GM13976 (cell line): ENCODE data around the gene COPB2.

Experiments used
- DNase-seq: peaks from one replicate; pipeline ENCODE4 v3.0.0; 2012; ENCODE audit warnings: low spot score
- CTCF ChIP-seq: IDR thresholded peaks from 2 replicates; pipeline ENCODE4 v1.5.1; 2012; ENCODE audit warnings: borderline replicate concordance, mild to moderate bottlenecking; ENCODE audit not compliant: insufficient read depth; ENCODE audit errors: extremely low read depth, missing control alignments, control extremely low read depth
- in situ Hi-C: fragments of 300-500 bp; cut with MboI; formaldehyde crosslinking; loops from one replicate; pipeline ENCODE4 v1.12.0; 2022; ENCODE audit warnings: low sequenced_read_pairs, mixed read lengths, inconsistent platforms; ENCODE audit not compliant: unreplicated experiment

COPB2 gene

GRCh38 chr3:139307601-139308555 is 81.6 kb downstream of the COPB2 start:
- in situ Hi-C loops, result no loop called here
- no peak for DNase-seq
- no peak for TF ChIP-seq CTCF
